Thyroid gland (tissue), 4 donors: ENCODE measurements around the gene SLC30A2. TPM values are rescaled to one million over a fixed set of nuclear protein-coding genes. Genes with fewer than 3 reads are reported as not detected.

Experiments
- DNase-seq, 2 donors: peaks; one replicate each; pipeline ENCODE4 v3.0.0-alpha.2; 2019
- H3K27ac ChIP-seq, 3 donors: fragments of 200-600 bp; sonication (generic); 1 replicate in 2 of 3; 2 replicates in 1 of 3; pipeline ENCODE4 v1.5.1; 2016 to 2019; ENCODE audit warnings: mild to moderate bottlenecking in 1 of 3, moderate library complexity in 1 of 3
- H3K27me3 ChIP-seq: fragments of 200-600 bp; sonication (generic); one replicate; pipeline ENCODE4 v1.5.1; 2019
- H3K36me3 ChIP-seq, 2 donors: fragments of 200-600 bp; sonication (generic); one replicate each; pipeline ENCODE4 v1.5.1; 2016 to 2019
- H3K4me1 ChIP-seq, 2 donors: fragments of 200-600 bp; sonication (generic); one replicate each; pipeline ENCODE4 v1.5.1; 2017 to 2019
- H3K4me3 ChIP-seq, 3 donors: fragments of 200-600 bp; sonication (generic); replicated peaks in 1 of 3; 1 replicate in 2 of 3; 2 replicates in 1 of 3; pipeline ENCODE4 v1.5.1; 2016; ENCODE audit warnings: mild to moderate bottlenecking in 1 of 3
- H3K9me3 ChIP-seq: fragments of 200-600 bp; sonication (generic); one replicate; pipeline ENCODE4 v1.5.1; 2017
- POLR2A ChIP-seq, 2 donors: fragments of 450-650 bp; IDR thresholded peaks; one replicate each; pipeline ENCODE4 v1.6.1; 2017; ENCODE audit warnings: antibody characterized with exemption in 2 of 2, mild to moderate bottlenecking in 2 of 2, moderate library complexity in 1 of 2
- WGBS, 2 donors: methylation state at CpG; one replicate each; pipeline ENCODE4 v1.1.5; 2017; 5-methylcytosine and 5-hydroxymethylcytosine counted together
- intact Hi-C: fragments of 100-400 bp; cut with DNase I; formaldehyde crosslinking; loops from one replicate; pipeline ENCODE4 v1.15.1; 2023
- total RNA-seq, 4 donors: library from RNA; depleted of rRNA; stranded (reverse); fragments of >200 nt; gene quantifications; one replicate each; pipeline ENCODE4 v1.2.3, GENCODE V29; 2016
- TF ChIP-seq, protein P1 (sequence below), 6 experiments: fragments of 200-600 bp in 3 of 6; fragments of 450-650 bp in 3 of 6; sonication (generic) in 3 of 6; IDR thresholded peaks; one replicate each; pipeline ENCODE4 v1.5.1; 2016 to 2019; ENCODE audit warnings: antibody characterized with exemption in 6 of 6, mild to moderate bottlenecking in 2 of 6, inconsistent platforms in 1 of 6, moderate library complexity in 1 of 6

Gene SLC30A2
- total RNA-seq, 4 donors from 2014 or later, result 12.5 to 55.9 (median 43.4) TPM

DNA sequence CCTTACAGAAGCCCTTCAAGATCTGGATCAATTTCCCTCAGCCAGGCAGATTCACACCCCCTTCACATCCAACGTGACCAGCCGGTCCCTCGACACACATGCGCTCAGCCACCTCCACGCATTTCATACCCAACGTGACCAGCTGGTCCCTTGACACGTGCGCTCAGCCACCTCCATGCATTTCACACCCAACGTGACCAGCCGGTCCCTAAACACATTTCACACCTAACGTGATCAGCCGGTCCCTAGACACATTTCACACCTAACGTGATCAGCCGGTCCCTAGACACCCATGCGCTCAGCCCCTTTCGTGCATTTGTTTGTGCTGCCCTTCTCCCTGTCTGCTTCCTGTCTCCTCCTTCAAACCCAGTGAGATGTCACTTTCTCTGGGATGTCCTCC is 39.2 kb downstream of the SLC30A2 start:
- DNase-seq, result no peak
- intact Hi-C loops, result no loop called here
- no peaks in the 10 kb centered on the region for H3K36me3 ChIP-seq
- no peak overlapping the region for H3K27ac ChIP-seq
- peaks cover 0 to 10% of the 10 kb centered on the region in 2 donors for H3K4me1 ChIP-seq
- TF ChIP-seq, protein P1, sequence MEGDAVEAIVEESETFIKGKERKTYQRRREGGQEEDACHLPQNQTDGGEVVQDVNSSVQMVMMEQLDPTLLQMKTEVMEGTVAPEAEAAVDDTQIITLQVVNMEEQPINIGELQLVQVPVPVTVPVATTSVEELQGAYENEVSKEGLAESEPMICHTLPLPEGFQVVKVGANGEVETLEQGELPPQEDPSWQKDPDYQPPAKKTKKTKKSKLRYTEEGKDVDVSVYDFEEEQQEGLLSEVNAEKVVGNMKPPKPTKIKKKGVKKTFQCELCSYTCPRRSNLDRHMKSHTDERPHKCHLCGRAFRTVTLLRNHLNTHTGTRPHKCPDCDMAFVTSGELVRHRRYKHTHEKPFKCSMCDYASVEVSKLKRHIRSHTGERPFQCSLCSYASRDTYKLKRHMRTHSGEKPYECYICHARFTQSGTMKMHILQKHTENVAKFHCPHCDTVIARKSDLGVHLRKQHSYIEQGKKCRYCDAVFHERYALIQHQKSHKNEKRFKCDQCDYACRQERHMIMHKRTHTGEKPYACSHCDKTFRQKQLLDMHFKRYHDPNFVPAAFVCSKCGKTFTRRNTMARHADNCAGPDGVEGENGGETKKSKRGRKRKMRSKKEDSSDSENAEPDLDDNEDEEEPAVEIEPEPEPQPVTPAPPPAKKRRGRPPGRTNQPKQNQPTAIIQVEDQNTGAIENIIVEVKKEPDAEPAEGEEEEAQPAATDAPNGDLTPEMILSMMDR (IDR thresholded peaks at IDR 0.05), result no peak
- TF ChIP-seq POLR2A (IDR thresholded peaks at IDR 0.05), result no peak
- no peaks in the 10 kb centered on the region for H3K27me3 ChIP-seq
- WGBS, 2 donors, result 91 to 95% methylated on average over 16 of the region's 16 CpGs
- no peak overlapping the region for H3K4me3 ChIP-seq
- H3K9me3 ChIP-seq, result no peaks in the 10 kb centered on the region

- Histone ChIP-seq H3K4me3 (no peak overlapping the region), H3K36me3 (no peaks in the 10 kb centered on the region), H3K9me3 (no peaks in the 10 kb centered on the region), H3K27me3 (no peaks in the 10 kb centered on the region), H3K27ac (no peak overlapping the region), H3K4me1 (peaks cover 0 to 10% of the 10 kb centered on the region in 2 donors)
- no peak for DNase-seq
- TF ChIP-seq, protein P1 (IDR thresholded peaks at IDR 0.05), result no peak
- no peak for TF ChIP-seq POLR2A (IDR thresholded peaks at IDR 0.05)
- intact Hi-C loops, result no loop called here
- WGBS, 2 donors, result 66 to 68% methylated on average over 4 of the region's 4 CpGs
Observed at GRCh38 chr1:26005434-26006105, 40.3 kb downstream of the SLC30A2 start.

GRCh38 chr1:26003756-26004155 is 42.2 kb downstream of the SLC30A2 start:
- peak; percentile 59 to 66 for DNase-seq

GRCh38 chr1:26003262-26003661 is 42.7 kb downstream of the SLC30A2 start:
- H3K27ac ChIP-seq, result no peak overlapping the region
- DNase-seq, result no peak
- 85% methylated on average over 4 of the region's 4 CpGs for WGBS, 2 donors
- peaks cover 3 to 14% of the 10 kb centered on the region in 2 donors for H3K4me1 ChIP-seq
- H3K36me3 ChIP-seq, result no peaks in the 10 kb centered on the region
- intact Hi-C loops, result loop anchor here (5.0 kb wide), 1 partner anchor 106 kb away; no protein-coding TSS in a partner anchor
- H3K27me3 ChIP-seq, result no peaks in the 10 kb centered on the region
- H3K9me3 ChIP-seq, result no peaks in the 10 kb centered on the region
- H3K4me3 ChIP-seq, result no peak overlapping the region
- no peak for TF ChIP-seq POLR2A (IDR thresholded peaks at IDR 0.05)
- TF ChIP-seq, protein P1 (IDR thresholded peaks at IDR 0.05), result no peak

More at GRCh38 chr1:26003756-26004155, 42.2 kb downstream of the SLC30A2 start:
- Histone ChIP-seq H3K36me3 (no peaks in the 10 kb centered on the region), H3K27me3 (no peaks in the 10 kb centered on the region), H3K27ac (no peak overlapping the region), H3K4me1 (peaks cover 0 to 10% of the 10 kb centered on the region in 2 donors), H3K9me3 (no peaks in the 10 kb centered on the region), H3K4me3 (no peak overlapping the region)
- intact Hi-C loops, result loop anchor here (5.0 kb wide), 1 partner anchor 106 kb away; no protein-coding TSS in a partner anchor
- whole genome bisulfite sequencing, 2 donors, result 26 to 46% methylated on average over 2 of the region's 2 CpGs
- no peak for TF ChIP-seq POLR2A (IDR thresholded peaks at IDR 0.05)
- TF ChIP-seq, protein P1 (IDR thresholded peaks at IDR 0.05), result no peak

DNA sequence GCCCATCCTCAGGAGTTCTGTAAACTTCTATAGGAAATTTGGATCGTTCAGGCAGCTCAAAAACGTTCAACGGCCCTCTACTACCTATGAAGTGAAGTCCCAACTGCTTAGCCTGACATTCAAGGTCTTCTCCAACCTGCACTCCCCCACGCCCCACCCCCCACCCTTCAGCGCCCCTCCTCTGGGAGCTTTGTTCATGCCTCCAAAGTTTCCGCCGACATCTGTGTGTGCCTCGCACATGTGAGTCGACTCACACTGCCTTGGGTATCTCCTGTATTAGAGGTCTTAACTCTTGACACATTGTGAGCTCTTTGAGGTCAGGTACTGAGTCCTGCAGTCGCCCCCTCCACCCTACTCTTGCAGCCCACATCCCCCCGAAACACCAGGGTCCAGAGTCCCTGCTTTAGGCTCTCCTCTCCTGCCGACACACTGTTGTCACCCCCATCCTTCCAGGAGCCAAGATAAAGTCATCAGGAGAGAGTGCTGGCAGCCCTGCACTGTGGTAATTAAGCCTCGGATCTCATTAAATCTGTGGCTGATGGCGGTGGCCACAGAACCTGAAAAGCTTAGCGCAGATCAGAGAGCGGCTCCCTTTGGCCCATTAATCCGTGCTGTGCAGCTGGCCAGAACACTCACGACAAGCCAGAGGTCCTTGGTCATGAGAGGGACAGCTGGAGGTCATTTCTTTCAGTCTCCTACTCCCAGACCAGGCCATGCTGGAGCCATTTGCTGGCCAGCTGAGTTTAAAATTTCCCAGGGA is 46.7 kb downstream of the SLC30A2 start:
- intact Hi-C loops, result loop anchor here (5.0 kb wide), 1 partner anchor 92 kb away; the partner anchor contains the start of gene STMN1
- no peaks in the 10 kb centered on the region for H3K36me3 ChIP-seq
- no peak for DNase-seq
- 83 to 87% methylated on average over 18 of the region's 18 CpGs for WGBS, 2 donors
- no peaks in the 10 kb centered on the region for H3K27me3 ChIP-seq
- peaks cover 9 to 23% of the 10 kb centered on the region in 2 donors for H3K4me1 ChIP-seq
- no peak overlapping the region for H3K4me3 ChIP-seq
- H3K9me3 ChIP-seq, result no peaks in the 10 kb centered on the region
- TF ChIP-seq, protein P1 (IDR thresholded peaks at IDR 0.05), result no peak
- TF ChIP-seq POLR2A (IDR thresholded peaks at IDR 0.05), result no peak
- H3K27ac ChIP-seq, result no peak overlapping the region
